Measurements from ENCODE around the gene CCDC78.

DNA sequence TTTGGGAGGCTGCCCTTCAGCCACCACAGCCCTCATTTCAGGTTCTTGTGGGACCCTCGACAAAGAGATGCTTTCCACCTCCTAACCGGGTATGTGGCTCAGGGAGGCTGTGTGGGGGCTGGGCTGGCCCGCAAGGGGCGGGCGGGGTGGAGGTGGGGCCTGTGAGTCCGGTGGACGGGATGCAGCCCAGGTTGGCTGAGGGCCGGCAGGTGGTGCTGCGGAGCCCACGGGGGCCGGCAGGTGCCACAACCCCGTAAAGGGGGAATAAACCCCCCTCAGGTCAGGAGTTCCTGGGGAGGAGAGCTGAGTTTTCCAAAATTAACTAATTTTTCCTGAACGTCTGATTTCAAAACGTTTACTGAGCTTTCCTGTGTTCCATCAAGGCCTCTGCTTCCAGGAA lies 19.5 kb upstream of the CCDC78 start:
- TF ChIP-seq, protein P1, sequence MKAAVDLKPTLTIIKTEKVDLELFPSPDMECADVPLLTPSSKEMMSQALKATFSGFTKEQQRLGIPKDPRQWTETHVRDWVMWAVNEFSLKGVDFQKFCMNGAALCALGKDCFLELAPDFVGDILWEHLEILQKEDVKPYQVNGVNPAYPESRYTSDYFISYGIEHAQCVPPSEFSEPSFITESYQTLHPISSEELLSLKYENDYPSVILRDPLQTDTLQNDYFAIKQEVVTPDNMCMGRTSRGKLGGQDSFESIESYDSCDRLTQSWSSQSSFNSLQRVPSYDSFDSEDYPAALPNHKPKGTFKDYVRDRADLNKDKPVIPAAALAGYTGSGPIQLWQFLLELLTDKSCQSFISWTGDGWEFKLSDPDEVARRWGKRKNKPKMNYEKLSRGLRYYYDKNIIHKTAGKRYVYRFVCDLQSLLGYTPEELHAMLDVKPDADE (IDR thresholded peaks at IDR 0.05) = no peak
- TF ChIP-seq POLR2AphosphoS5 (IDR thresholded peaks at IDR 0.05; ENCODE audit: low read depth) = no peak
- TF ChIP-seq, protein P2, sequence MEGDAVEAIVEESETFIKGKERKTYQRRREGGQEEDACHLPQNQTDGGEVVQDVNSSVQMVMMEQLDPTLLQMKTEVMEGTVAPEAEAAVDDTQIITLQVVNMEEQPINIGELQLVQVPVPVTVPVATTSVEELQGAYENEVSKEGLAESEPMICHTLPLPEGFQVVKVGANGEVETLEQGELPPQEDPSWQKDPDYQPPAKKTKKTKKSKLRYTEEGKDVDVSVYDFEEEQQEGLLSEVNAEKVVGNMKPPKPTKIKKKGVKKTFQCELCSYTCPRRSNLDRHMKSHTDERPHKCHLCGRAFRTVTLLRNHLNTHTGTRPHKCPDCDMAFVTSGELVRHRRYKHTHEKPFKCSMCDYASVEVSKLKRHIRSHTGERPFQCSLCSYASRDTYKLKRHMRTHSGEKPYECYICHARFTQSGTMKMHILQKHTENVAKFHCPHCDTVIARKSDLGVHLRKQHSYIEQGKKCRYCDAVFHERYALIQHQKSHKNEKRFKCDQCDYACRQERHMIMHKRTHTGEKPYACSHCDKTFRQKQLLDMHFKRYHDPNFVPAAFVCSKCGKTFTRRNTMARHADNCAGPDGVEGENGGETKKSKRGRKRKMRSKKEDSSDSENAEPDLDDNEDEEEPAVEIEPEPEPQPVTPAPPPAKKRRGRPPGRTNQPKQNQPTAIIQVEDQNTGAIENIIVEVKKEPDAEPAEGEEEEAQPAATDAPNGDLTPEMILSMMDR (conservative IDR thresholded peaks at IDR 0.05; ENCODE audit: low read depth in 2 of 2) = peak; percentile 62 to 73
- no peak for TF ChIP-seq EZH2 (IDR thresholded peaks at IDR 0.05; ENCODE audit: low read depth, unreplicated experiment)
- no peak for TF ChIP-seq JUNB (IDR thresholded peaks at IDR 0.05; ENCODE audit: unreplicated experiment)
- no peak for TF ChIP-seq CREB1 (CRISPR knock-in tag; IDR thresholded peaks at IDR 0.05; ENCODE audit: low read depth)
- TF ChIP-seq, protein P3, sequence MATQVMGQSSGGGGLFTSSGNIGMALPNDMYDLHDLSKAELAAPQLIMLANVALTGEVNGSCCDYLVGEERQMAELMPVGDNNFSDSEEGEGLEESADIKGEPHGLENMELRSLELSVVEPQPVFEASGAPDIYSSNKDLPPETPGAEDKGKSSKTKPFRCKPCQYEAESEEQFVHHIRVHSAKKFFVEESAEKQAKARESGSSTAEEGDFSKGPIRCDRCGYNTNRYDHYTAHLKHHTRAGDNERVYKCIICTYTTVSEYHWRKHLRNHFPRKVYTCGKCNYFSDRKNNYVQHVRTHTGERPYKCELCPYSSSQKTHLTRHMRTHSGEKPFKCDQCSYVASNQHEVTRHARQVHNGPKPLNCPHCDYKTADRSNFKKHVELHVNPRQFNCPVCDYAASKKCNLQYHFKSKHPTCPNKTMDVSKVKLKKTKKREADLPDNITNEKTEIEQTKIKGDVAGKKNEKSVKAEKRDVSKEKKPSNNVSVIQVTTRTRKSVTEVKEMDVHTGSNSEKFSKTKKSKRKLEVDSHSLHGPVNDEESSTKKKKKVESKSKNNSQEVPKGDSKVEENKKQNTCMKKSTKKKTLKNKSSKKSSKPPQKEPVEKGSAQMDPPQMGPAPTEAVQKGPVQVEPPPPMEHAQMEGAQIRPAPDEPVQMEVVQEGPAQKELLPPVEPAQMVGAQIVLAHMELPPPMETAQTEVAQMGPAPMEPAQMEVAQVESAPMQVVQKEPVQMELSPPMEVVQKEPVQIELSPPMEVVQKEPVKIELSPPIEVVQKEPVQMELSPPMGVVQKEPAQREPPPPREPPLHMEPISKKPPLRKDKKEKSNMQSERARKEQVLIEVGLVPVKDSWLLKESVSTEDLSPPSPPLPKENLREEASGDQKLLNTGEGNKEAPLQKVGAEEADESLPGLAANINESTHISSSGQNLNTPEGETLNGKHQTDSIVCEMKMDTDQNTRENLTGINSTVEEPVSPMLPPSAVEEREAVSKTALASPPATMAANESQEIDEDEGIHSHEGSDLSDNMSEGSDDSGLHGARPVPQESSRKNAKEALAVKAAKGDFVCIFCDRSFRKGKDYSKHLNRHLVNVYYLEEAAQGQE (IDR thresholded peaks at IDR 0.05; ENCODE audit: unreplicated experiment) = no peak
- TF ChIP-seq EZH2phosphoT487 (IDR thresholded peaks at IDR 0.05; ENCODE audit: unreplicated experiment) = no peak
- TF ChIP-seq ZNF114 (CRISPR knock-in tag; IDR thresholded peaks at IDR 0.05) = no peak
- TF ChIP-seq NANOG (IDR thresholded peaks at IDR 0.05; ENCODE audit: borderline replicate concordance) = no peak
- no peak for TF ChIP-seq ZNF331 (CRISPR knock-in tag; IDR thresholded peaks at IDR 0.05; ENCODE audit: low read depth)
- no peak for TF ChIP-seq STAT1 (IDR thresholded peaks at IDR 0.05; ENCODE audit: unreplicated experiment)

Measured in GM23338 (cell line).